RWPE2 (cell line): ENCODE results near the gene CTDP1.
"Not testable (repeated sequence)": the region's sequence is repeated elsewhere in the genome, so short reads cannot be mapped to it uniquely, and the experiment has no call there.

Source experiments
- ATAC-seq: fragments of 200-7000 bp; cut with Tn5 transposase; 3 replicates; pipeline ENCODE4 v1.9.1; 2021; ENCODE audit warnings: low read depth
- DNase-seq: peaks from one replicate; pipeline ENCODE4 v3.0.0-alpha.2; 2020; ENCODE audit warnings: low spot score
- H3K27ac ChIP-seq: fragments of 450-650 bp; 2 replicates; pipeline ENCODE4 v1.5.1; 2017; ENCODE audit warnings: mild to moderate bottlenecking; ENCODE audit not compliant: poor library complexity, severe bottlenecking
- H3K27me3 ChIP-seq: fragments of 250-450 bp; sonication (Bioruptor Pico); 2 replicates; pipeline ENCODE4 v1.5.1; 2021; ENCODE audit warnings: mild to moderate bottlenecking, moderate library complexity; ENCODE audit not compliant: insufficient read depth, poor library complexity, severe bottlenecking
- H3K36me3 ChIP-seq: fragments of 250-450 bp; sonication (Bioruptor Pico); 2 replicates; pipeline ENCODE4 v1.5.1; 2020; ENCODE audit warnings: low read depth, mild to moderate bottlenecking, moderate library complexity
- H3K4me1 ChIP-seq: fragments of 250-450 bp; sonication (Bioruptor Pico); 2 replicates; pipeline ENCODE4 v1.5.1; 2021; ENCODE audit warnings: mild to moderate bottlenecking, moderate library complexity; ENCODE audit not compliant: insufficient read depth, poor library complexity, severe bottlenecking
- H3K4me3 ChIP-seq: fragments of 250-450 bp; sonication (Bioruptor Pico); 2 replicates; pipeline ENCODE4 v1.5.1; 2021; ENCODE audit warnings: mild to moderate bottlenecking, moderate library complexity; ENCODE audit not compliant: severe bottlenecking
- H3K9me3 ChIP-seq: fragments of 250-450 bp; sonication (Bioruptor Pico); 2 replicates; pipeline ENCODE4 v1.5.1; 2021; ENCODE audit warnings: mild to moderate bottlenecking, moderate library complexity; ENCODE audit not compliant: severe bottlenecking
- TF ChIP-seq, protein P1 (sequence below): fragments of 450-650 bp; IDR thresholded peaks from one replicate; pipeline ENCODE4 v1.5.1; 2017; ENCODE audit warnings: mild to moderate bottlenecking, moderate library complexity; ENCODE audit not compliant: poor library complexity, severe bottlenecking

The CTDP1 gene

DNA sequence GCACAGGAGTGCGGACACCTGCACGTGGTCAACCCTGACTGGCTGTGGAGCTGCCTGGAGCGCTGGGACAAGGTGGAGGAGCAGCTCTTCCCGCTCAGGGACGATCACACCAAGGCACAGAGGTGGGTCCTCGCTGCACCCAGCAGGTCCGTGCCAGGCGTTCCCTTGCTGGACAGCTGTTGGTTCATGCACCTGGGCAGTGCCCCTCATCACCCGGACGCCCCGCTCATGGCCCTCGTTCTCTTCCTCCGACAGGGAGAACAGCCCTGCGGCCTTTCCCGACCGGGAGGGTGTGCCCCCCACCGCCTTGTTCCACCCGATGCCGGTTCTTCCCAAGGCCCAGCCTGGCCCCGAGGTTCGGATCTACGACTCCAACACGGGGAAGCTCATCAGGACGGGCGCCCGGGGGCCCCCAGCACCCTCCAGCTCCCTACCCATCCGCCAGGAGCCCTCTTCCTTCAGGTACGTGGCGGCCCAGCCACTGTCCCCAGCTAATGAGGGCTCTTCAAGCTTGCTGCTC is 38.0 kb downstream of the CTDP1 start:
- no peaks in the 10 kb centered on the region for H3K27me3 ChIP-seq
- no peak overlapping the region for H3K27ac ChIP-seq
- no peak overlapping the region for H3K4me3 ChIP-seq
- H3K4me1 ChIP-seq = no peaks in the 10 kb centered on the region
- ATAC-seq = no peak
- TF ChIP-seq, protein P1, sequence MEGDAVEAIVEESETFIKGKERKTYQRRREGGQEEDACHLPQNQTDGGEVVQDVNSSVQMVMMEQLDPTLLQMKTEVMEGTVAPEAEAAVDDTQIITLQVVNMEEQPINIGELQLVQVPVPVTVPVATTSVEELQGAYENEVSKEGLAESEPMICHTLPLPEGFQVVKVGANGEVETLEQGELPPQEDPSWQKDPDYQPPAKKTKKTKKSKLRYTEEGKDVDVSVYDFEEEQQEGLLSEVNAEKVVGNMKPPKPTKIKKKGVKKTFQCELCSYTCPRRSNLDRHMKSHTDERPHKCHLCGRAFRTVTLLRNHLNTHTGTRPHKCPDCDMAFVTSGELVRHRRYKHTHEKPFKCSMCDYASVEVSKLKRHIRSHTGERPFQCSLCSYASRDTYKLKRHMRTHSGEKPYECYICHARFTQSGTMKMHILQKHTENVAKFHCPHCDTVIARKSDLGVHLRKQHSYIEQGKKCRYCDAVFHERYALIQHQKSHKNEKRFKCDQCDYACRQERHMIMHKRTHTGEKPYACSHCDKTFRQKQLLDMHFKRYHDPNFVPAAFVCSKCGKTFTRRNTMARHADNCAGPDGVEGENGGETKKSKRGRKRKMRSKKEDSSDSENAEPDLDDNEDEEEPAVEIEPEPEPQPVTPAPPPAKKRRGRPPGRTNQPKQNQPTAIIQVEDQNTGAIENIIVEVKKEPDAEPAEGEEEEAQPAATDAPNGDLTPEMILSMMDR = no peak
- no peak for DNase-seq
- peaks cover 14% of the 10 kb centered on the region for H3K36me3 ChIP-seq
- no peaks in the 10 kb centered on the region for H3K9me3 ChIP-seq

- Histone ChIP-seq H3K4me3 (no peak overlapping the region), H3K27me3 (no peaks in the 10 kb centered on the region), H3K27ac (no peak overlapping the region), H3K4me1 (no peaks in the 10 kb centered on the region), H3K36me3 (peaks cover 9% of the 10 kb centered on the region), H3K9me3 (no peaks in the 10 kb centered on the region)
- no peak for ATAC-seq
- no peak for DNase-seq
- TF ChIP-seq, protein P1 = no peak
These were observed 38.5 kb downstream of the CTDP1 start for GRCh38 chr18:79718126-79718525.

GRCh38 chr18:79718878-79719477 is 39.4 kb downstream of the CTDP1 start:
- no peak for DNase-seq
- no peak for ATAC-seq
- H3K36me3 ChIP-seq = peaks cover 6% of the 10 kb centered on the region
- TF ChIP-seq, protein P1 = no peak
- no peaks in the 10 kb centered on the region for H3K9me3 ChIP-seq
- H3K27me3 ChIP-seq = no peaks in the 10 kb centered on the region
- no peak overlapping the region for H3K27ac ChIP-seq
- H3K4me1 ChIP-seq = no peaks in the 10 kb centered on the region
- no peak overlapping the region for H3K4me3 ChIP-seq

GRCh38 chr18:79719478-79720358 is 40.1 kb downstream of the CTDP1 start:
- H3K4me1 ChIP-seq, H3K4me3 ChIP-seq, DNase-seq, ATAC-seq, H3K27ac ChIP-seq, H3K9me3 ChIP-seq, H3K27me3 ChIP-seq, H3K36me3 ChIP-seq: not testable (repeated sequence)

DNA sequence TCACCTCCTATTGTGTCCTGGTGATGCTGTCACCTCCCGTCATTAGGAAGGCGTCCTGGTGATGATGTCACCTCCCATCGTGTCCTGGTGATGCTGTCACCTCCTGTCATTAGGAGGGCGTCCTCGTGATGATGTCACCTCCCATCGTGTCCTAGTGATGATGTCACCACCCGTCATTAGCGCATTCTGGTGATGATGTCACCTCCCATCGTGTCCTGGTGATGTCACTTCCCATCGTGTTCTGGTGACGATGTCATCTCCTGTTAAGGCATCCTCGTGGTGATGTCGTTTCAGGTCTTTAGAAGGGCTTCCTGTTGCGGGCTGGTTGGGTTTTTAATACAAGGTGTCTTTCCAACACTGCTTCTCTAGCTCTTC is 40.7 kb downstream of the CTDP1 start:
- H3K27ac ChIP-seq = no peak overlapping the region
- TF ChIP-seq, protein P1 = no peak
- no peak for DNase-seq

More for the DNA sequence above, 40.7 kb downstream of the CTDP1 start:
- ATAC-seq = no peak
- Histone ChIP-seq H3K27me3 (no peaks in the 10 kb centered on the region), H3K4me1 (no peaks in the 10 kb centered on the region), H3K9me3 (no peaks in the 10 kb centered on the region), H3K36me3 (peaks cover 10% of the 10 kb centered on the region), H3K4me3 (no peak overlapping the region)
